ENCODE data around the gene GEMIN7. TPM values are rescaled to one million over a fixed set of nuclear protein-coding genes. Genes with fewer than 3 reads are reported as not detected.

GEMIN7 gene
- polyA plus RNA-seq, 1 donor from 2014 or later: 26.5 TPM

DNA sequence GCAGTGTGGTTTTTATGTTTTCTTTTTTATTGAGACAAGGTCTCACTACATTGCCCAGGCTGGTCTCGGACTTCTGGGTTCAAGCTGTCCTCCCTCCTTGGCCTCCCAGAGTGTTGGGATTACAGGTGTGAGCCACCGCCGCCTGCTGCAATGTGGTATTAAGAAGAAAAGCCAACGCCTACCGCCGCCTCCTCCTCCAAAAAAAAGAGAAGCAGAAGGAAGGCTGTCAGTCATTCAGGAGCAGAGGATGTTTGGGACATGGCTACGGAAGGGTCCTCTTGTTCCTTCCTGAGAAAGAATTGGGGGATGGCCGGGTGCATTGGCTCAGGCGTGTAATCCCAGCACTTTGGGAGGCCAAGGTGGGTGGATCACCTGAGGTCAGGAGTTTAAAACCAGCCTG is 15.1 kb downstream of the GEMIN7 start:
- Histone ChIP-seq H3K36me3 (ENCODE audit: insufficient read depth, low read length) (no peaks in the 10 kb centered on the region), H4K20me1 (ENCODE audit: insufficient read depth) (peaks cover 13% of the 10 kb centered on the region), H3K4me3 (ENCODE audit: low read length) (peak overlapping the region; percentile 98), H3K9me2 (ENCODE audit: insufficient read depth, low read length) (no peaks in the 10 kb centered on the region), H3K4me2 (ENCODE audit: low read length) (peak overlapping the region; percentile 85), H3K27ac (ENCODE audit: low read length) (peak overlapping the region; percentile 97), H3K79me2 (replicated peaks; ENCODE audit: insufficient read depth, low read length) (peaks cover 57% of the 10 kb centered on the region), H2AFZ (ENCODE audit: low read depth, low read length) (no peak overlapping the region), H3F3A (ENCODE audit: insufficient read depth, low read length, poor library complexity, severe bottlenecking) (peaks cover 7% of the 10 kb centered on the region), H3K9me3 (ENCODE audit: low read length) (no peaks in the 10 kb centered on the region), H3K9ac (ENCODE audit: low read length) (peak overlapping the region; percentile 91), H3K27me3 (ENCODE audit: insufficient read depth, low read depth, low read length) (no peaks in the 10 kb centered on the region)
- TF ChIP-seq TAF1 (IDR thresholded peaks at IDR 0.05; ENCODE audit: low read depth): no peak
- no peak for TF ChIP-seq MXI1 (conservative IDR thresholded peaks at IDR 0.05; ENCODE audit: poor library complexity, severe bottlenecking)
- TF ChIP-seq SMC3 (conservative IDR thresholded peaks at IDR 0.05; ENCODE audit: poor library complexity): no peak

DNA sequence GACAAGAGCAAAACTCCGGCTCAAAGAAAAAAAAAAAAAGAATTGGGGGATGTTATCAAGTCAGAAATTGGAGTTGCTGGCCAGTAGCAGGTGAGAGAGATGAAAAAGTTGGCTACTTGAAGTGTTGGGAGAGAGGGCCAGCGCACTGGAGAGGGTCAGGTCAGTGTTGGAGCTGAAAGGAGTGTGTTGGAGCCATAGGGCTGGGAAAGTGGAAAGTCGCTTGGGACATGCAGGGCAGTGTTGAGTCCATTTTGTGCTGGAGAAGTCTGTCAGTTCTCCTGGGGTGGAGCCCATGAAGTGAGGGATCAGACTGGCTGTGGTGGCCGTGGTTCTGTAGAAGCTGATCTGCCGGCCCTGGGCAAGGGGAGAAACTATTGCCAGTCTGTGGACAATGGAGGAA is 15.6 kb downstream of the GEMIN7 start:
- H3K4me3 ChIP-seq (ENCODE audit: low read length): peak overlapping the region; percentile 98
- peak overlapping the region; percentile 27 for H3K4me2 ChIP-seq (ENCODE audit: low read length)

GRCh38 chr19:45095496-45096413 is 16.7 kb downstream of the GEMIN7 start:
- TF ChIP-seq, protein P1, sequence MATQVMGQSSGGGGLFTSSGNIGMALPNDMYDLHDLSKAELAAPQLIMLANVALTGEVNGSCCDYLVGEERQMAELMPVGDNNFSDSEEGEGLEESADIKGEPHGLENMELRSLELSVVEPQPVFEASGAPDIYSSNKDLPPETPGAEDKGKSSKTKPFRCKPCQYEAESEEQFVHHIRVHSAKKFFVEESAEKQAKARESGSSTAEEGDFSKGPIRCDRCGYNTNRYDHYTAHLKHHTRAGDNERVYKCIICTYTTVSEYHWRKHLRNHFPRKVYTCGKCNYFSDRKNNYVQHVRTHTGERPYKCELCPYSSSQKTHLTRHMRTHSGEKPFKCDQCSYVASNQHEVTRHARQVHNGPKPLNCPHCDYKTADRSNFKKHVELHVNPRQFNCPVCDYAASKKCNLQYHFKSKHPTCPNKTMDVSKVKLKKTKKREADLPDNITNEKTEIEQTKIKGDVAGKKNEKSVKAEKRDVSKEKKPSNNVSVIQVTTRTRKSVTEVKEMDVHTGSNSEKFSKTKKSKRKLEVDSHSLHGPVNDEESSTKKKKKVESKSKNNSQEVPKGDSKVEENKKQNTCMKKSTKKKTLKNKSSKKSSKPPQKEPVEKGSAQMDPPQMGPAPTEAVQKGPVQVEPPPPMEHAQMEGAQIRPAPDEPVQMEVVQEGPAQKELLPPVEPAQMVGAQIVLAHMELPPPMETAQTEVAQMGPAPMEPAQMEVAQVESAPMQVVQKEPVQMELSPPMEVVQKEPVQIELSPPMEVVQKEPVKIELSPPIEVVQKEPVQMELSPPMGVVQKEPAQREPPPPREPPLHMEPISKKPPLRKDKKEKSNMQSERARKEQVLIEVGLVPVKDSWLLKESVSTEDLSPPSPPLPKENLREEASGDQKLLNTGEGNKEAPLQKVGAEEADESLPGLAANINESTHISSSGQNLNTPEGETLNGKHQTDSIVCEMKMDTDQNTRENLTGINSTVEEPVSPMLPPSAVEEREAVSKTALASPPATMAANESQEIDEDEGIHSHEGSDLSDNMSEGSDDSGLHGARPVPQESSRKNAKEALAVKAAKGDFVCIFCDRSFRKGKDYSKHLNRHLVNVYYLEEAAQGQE (IDR thresholded peaks at IDR 0.05; ENCODE audit: borderline replicate concordance): no peak
- no peaks in the 10 kb centered on the region for H3K9me3 ChIP-seq (ENCODE audit: low read length)
- no peak overlapping the region for H3K9ac ChIP-seq (ENCODE audit: low read length)
- H4K20me1 ChIP-seq (ENCODE audit: insufficient read depth): peaks cover 26% of the 10 kb centered on the region
- H3K36me3 ChIP-seq (ENCODE audit: insufficient read depth, low read length): no peaks in the 10 kb centered on the region
- H3K4me3 ChIP-seq (ENCODE audit: low read length): peak overlapping the region; percentile 98
- H2AFZ ChIP-seq (ENCODE audit: low read depth, low read length): no peak overlapping the region
- H3K9me2 ChIP-seq (ENCODE audit: insufficient read depth, low read length): no peaks in the 10 kb centered on the region
- no peak overlapping the region for H3K4me2 ChIP-seq (ENCODE audit: low read length)
- no peaks in the 10 kb centered on the region for H3K27me3 ChIP-seq (ENCODE audit: insufficient read depth, low read depth, low read length)
- no peak overlapping the region for H3K27ac ChIP-seq (ENCODE audit: low read length)
- H3K79me2 ChIP-seq (replicated peaks; ENCODE audit: insufficient read depth, low read length): peaks cover 70% of the 10 kb centered on the region
- H3F3A ChIP-seq (ENCODE audit: insufficient read depth, low read length, poor library complexity, severe bottlenecking): peaks cover 7% of the 10 kb centered on the region

More for the DNA sequence above, 15.6 kb downstream of the GEMIN7 start:
- Histone ChIP-seq H3K9me3 (ENCODE audit: low read length) (no peaks in the 10 kb centered on the region), H3K36me3 (ENCODE audit: insufficient read depth, low read length) (no peaks in the 10 kb centered on the region), H4K20me1 (ENCODE audit: insufficient read depth) (peaks cover 18% of the 10 kb centered on the region), H3K9me2 (ENCODE audit: insufficient read depth, low read length) (no peaks in the 10 kb centered on the region), H2AFZ (ENCODE audit: low read depth, low read length) (no peak overlapping the region), H3K9ac (ENCODE audit: low read length) (no peak overlapping the region), H3F3A (ENCODE audit: insufficient read depth, low read length, poor library complexity, severe bottlenecking) (peaks cover 7% of the 10 kb centered on the region), H3K27ac (ENCODE audit: low read length) (no peak overlapping the region), H3K79me2 (replicated peaks; ENCODE audit: insufficient read depth, low read length) (peaks cover 59% of the 10 kb centered on the region), H3K27me3 (ENCODE audit: insufficient read depth, low read depth, low read length) (no peaks in the 10 kb centered on the region)
- no peak for TF ChIP-seq EZH2 (IDR thresholded peaks at IDR 0.05; ENCODE audit: borderline replicate concordance, insufficient read depth, low read length, poor library complexity, severe bottlenecking)
- no peak for TF ChIP-seq SMC3 (conservative IDR thresholded peaks at IDR 0.05; ENCODE audit: poor library complexity)
- no peak for TF ChIP-seq POLR2AphosphoS5 (IDR thresholded peaks at IDR 0.05)
- no peak for TF ChIP-seq MXI1 (conservative IDR thresholded peaks at IDR 0.05; ENCODE audit: poor library complexity, severe bottlenecking)
- no peak for TF ChIP-seq EP300 (conservative IDR thresholded peaks at IDR 0.05; ENCODE audit: poor library complexity, severe bottlenecking)
